GM23338 (cell line): ENCODE data around the gene TTC33. TPM values are rescaled to one million over a fixed set of nuclear protein-coding genes. Genes with fewer than 3 reads are reported as not detected.
A peak's percentile ranks its signal among the peaks of the same experiment; 100 is the strongest.

Experiments
- ATAC-seq: fragments of 200-7000 bp; cut with Tn5 transposase; 3 replicates; pipeline ENCODE4 v1.9.1; 2020
- DNase-seq: peaks from one replicate; pipeline ENCODE4 v3.0.0-alpha.2; 2015; ENCODE audit warnings: low spot score
- H2AFZ ChIP-seq: fragments of 200-600 bp; sonication (generic); 2 replicates; pipeline ENCODE4 v1.8.0; 2016; ENCODE audit warnings: antibody characterized with exemption, mild to moderate bottlenecking, moderate library complexity
- H3F3A ChIP-seq: fragments of 200-600 bp; sonication (generic); replicated peaks from 2 replicates; pipeline ENCODE4 v1.8.0; 2017; ENCODE audit warnings: antibody characterized with exemption, mixed run types, low read depth
- H3K27ac ChIP-seq: fragments of 200-600 bp; sonication (generic); 2 replicates; pipeline ENCODE4 v1.6.1; 2016; ENCODE audit warnings: low read depth
- H3K27me3 ChIP-seq: fragments of 200-600 bp; sonication (generic); 2 replicates; pipeline ENCODE4 v1.8.0; 2016; ENCODE audit warnings: mild to moderate bottlenecking, mixed run types, moderate library complexity; ENCODE audit not compliant: insufficient read depth
- H3K36me3 ChIP-seq: fragments of 200-600 bp; sonication (generic); 2 replicates; pipeline ENCODE4 v1.8.0; 2016; ENCODE audit warnings: mild to moderate bottlenecking; ENCODE audit not compliant: insufficient read depth
- H3K4me1 ChIP-seq: fragments of 200-600 bp; sonication (generic); 2 replicates; pipeline ENCODE4 v1.8.0; 2016; ENCODE audit warnings: mild to moderate bottlenecking, moderate library complexity; ENCODE audit not compliant: insufficient read depth
- H3K4me2 ChIP-seq: fragments of 200-600 bp; sonication (generic); 2 replicates; pipeline ENCODE4 v1.7.1; 2017; ENCODE audit warnings: mixed run types
- H3K4me3 ChIP-seq: fragments of 200-600 bp; sonication (generic); 2 replicates; pipeline ENCODE4 v1.6.1; 2016; ENCODE audit warnings: mixed run types
- H3K79me2 ChIP-seq: fragments of 200-600 bp; sonication (generic); replicated peaks from 2 replicates; pipeline ENCODE4 v1.8.0; 2017; ENCODE audit warnings: mild to moderate bottlenecking; ENCODE audit not compliant: insufficient read depth
- H3K9me2 ChIP-seq: fragments of 200-600 bp; sonication (generic); 2 replicates; pipeline ENCODE4 v1.8.0; 2017; ENCODE audit not compliant: insufficient read depth
- H4K20me1 ChIP-seq: fragments of 200-600 bp; sonication (generic); replicated peaks from 2 replicates; pipeline ENCODE4 v1.8.0; 2017; ENCODE audit warnings: mild to moderate bottlenecking; ENCODE audit not compliant: insufficient read depth
- H3K27ac Mint-ChIP-seq: 2 replicates; pipeline ENCODE4 v1.8.0; 2020; ENCODE audit warnings: inconsistent platforms, mild to moderate bottlenecking, moderate library complexity, mixed read lengths
- H3K27me3 Mint-ChIP-seq: 3 replicates; pipeline ENCODE4 v1.8.0; 2022; ENCODE audit warnings: low read depth, mild to moderate bottlenecking, moderate library complexity, mixed read lengths, inconsistent platforms; ENCODE audit not compliant: insufficient read depth, poor library complexity
- H3K36me3 Mint-ChIP-seq: 3 replicates; pipeline ENCODE4 v1.8.0; 2021; ENCODE audit warnings: low read depth, mild to moderate bottlenecking, inconsistent platforms, moderate library complexity, mixed read lengths
- H3K4me1 Mint-ChIP-seq: 3 replicates; pipeline ENCODE4 v1.8.0; 2020; ENCODE audit warnings: mild to moderate bottlenecking, inconsistent platforms, mixed read lengths
- H3K4me3 Mint-ChIP-seq: 3 replicates; pipeline ENCODE4 v1.8.0; 2021; ENCODE audit warnings: moderate library complexity, mild to moderate bottlenecking, inconsistent platforms, mixed read lengths
- H3K9me3 Mint-ChIP-seq: 3 replicates; pipeline ENCODE4 v1.8.0; 2020; ENCODE audit warnings: moderate library complexity, mild to moderate bottlenecking, inconsistent platforms, mixed read lengths
- CREB1 ChIP-seq: fragments of 250-450 bp; sonication (Bioruptor Pico); IDR thresholded peaks from 2 replicates; pipeline ENCODE4 v1.5.0; 2020; ENCODE audit warnings: low read depth, mild to moderate bottlenecking, moderate library complexity
- ETS1 ChIP-seq: IDR thresholded peaks from 2 replicates; pipeline ENCODE4 v1.6.1; 2016; ENCODE audit warnings: antibody characterized with exemption
- EZH2 ChIP-seq: fragments of 200-600 bp; sonication (generic); IDR thresholded peaks from one replicate; pipeline ENCODE4 v1.8.0; 2017; ENCODE audit warnings: antibody characterized with exemption, mild to moderate bottlenecking, low read depth; ENCODE audit not compliant: unreplicated experiment
- JUNB ChIP-seq: IDR thresholded peaks from one replicate; pipeline ENCODE4 v1.6.1; 2016; ENCODE audit warnings: antibody characterized with exemption; ENCODE audit not compliant: unreplicated experiment
- NANOG ChIP-seq: IDR thresholded peaks from 2 replicates; pipeline ENCODE4 v1.6.1; 2016; ENCODE audit warnings: antibody characterized with exemption, borderline replicate concordance
- REST ChIP-seq: IDR thresholded peaks from one replicate; pipeline ENCODE4 v1.6.1; 2018; ENCODE audit warnings: antibody characterized with exemption; ENCODE audit not compliant: unreplicated experiment
- ZNF331 ChIP-seq: fragments of 250-450 bp; sonication (Bioruptor Pico); IDR thresholded peaks from 2 replicates; pipeline ENCODE4 v1.5.0; 2020; ENCODE audit warnings: low read depth, mild to moderate bottlenecking, moderate library complexity
- ZNF462 ChIP-seq: fragments of 250-450 bp; sonication (Bioruptor Pico); IDR thresholded peaks from 2 replicates; pipeline ENCODE4 v1.5.0; 2020; ENCODE audit warnings: mild to moderate bottlenecking, moderate library complexity
- polyA plus RNA-seq: library from polyadenylated mRNA; unstranded; fragments of >200 nt; fragmentation: Nextera tagmentation; extraction: Ambion mirVana; gene quantifications from 2 replicates; pipeline ENCODE4 v1.2.1, GENCODE V29; 2016
- total RNA-seq: library from RNA; depleted of rRNA; stranded (reverse); fragments of >200 nt; shearing (Covaris generic); gene quantifications from 2 replicates; pipeline ENCODE4 v1.2.3, GENCODE V29; 2014

Gene TTC33
- total and polyA plus RNA-seq, 2 experiments from 2014 or later, result 4.1 to 11.5 TPM

GRCh38 chr5:40490464-40491111 is 265.2 kb downstream of the TTC33 start:
- Histone ChIP-seq H3K79me2 (no peaks in the 10 kb centered on the region), H2AFZ (0 out of 2 replicates have a peak overlapping the region, but pooled peaks have one; percentile 2), H3K4me1 (no peaks in the 10 kb centered on the region), H3K4me2 (no peak overlapping the region), H3K27me3 (no peaks in the 10 kb centered on the region), H3K4me3 (no peak overlapping the region), H4K20me1 (no peaks in the 10 kb centered on the region), H3K9me2 (peaks cover 6% of the 10 kb centered on the region; the same call in 1 of the 2 replicates), H3K27ac (no peak overlapping the region), H3F3A (no peaks in the 10 kb centered on the region), H3K36me3 (no peaks in the 10 kb centered on the region)
- no peaks in the 10 kb centered on the region for H3K36me3 Mint-ChIP-seq
- DNase-seq, result no peak
- H3K9me3 Mint-ChIP-seq, result no peaks in the 10 kb centered on the region; the same call in 2 of the 3 replicates
- no peak for ATAC-seq
- peak overlapping the region; percentile 51; the same call in 1 of the 2 replicates for H3K27ac Mint-ChIP-seq
- H3K4me3 Mint-ChIP-seq, result no peak overlapping the region
- peaks cover 2% of the 10 kb centered on the region; the same call in 2 of the 3 replicates for H3K4me1 Mint-ChIP-seq
- TF ChIP-seq ETS1, result no peak
- no peak for TF ChIP-seq EZH2
- TF ChIP-seq ZNF331 (CRISPR knock-in tag), result no peak
- no peaks in the 10 kb centered on the region for H3K27me3 Mint-ChIP-seq

- Histone ChIP-seq H3K4me2 (no peak overlapping the region), H2AFZ (peak overlapping the region; percentile 18; the same call in 1 of the 2 replicates), H3K4me1 (no peaks in the 10 kb centered on the region), H3K27me3 (no peaks in the 10 kb centered on the region), H3K9me2 (peaks cover 6% of the 10 kb centered on the region; the same call in 1 of the 2 replicates), H3K4me3 (no peak overlapping the region), H3F3A (no peaks in the 10 kb centered on the region), H3K36me3 (no peaks in the 10 kb centered on the region), H4K20me1 (no peaks in the 10 kb centered on the region), H3K79me2 (no peaks in the 10 kb centered on the region), H3K27ac (no peak overlapping the region)
- no peak for DNase-seq
- Mint-ChIP-seq H3K36me3 (no peaks in the 10 kb centered on the region), H3K4me3 (no peak overlapping the region), H3K27me3 (no peaks in the 10 kb centered on the region), H3K27ac (no peak overlapping the region), H3K4me1 (peaks cover 2% of the 10 kb centered on the region; the same call in 2 of the 3 replicates), H3K9me3 (no peaks in the 10 kb centered on the region; the same call in 2 of the 3 replicates)
- no peak for ATAC-seq
- no peak for TF ChIP-seq CREB1 (CRISPR knock-in tag)
- TF ChIP-seq ETS1, result no peak
- TF ChIP-seq REST, result no peak
- no peak for TF ChIP-seq NANOG
- no peak for TF ChIP-seq ZNF331 (CRISPR knock-in tag)
- TF ChIP-seq ZNF462, result no peak
- TF ChIP-seq JUNB, result no peak
Observed at GRCh38 chr5:40489421-40489820, 266.3 kb downstream of the TTC33 start.
